ACHN (cell line): ENCODE data around the gene EPHA8.

Experiments used
- DNase-seq: peaks from one replicate; pipeline ENCODE4 v3.0.0-alpha.2; 2015
- in situ Hi-C: cut with HindIII; loops from 2 replicates; pipeline ENCODE4 v1.10.0; 2017; ENCODE audit warnings: low sequenced_read_pairs, low pct_ligation_motif_present, low pct_unique_long_range_greater_than_20kb

Gene EPHA8

GRCh38 chr1:22555371-22555656 lies 8.0 kb upstream of the EPHA8 start:
- DNase-seq = no peak
- in situ Hi-C loops = no loop called here

- in situ Hi-C loops = no loop called here
- no peak for DNase-seq
Measured at GRCh38 chr1:22556391-22557104, 6.7 kb upstream of the EPHA8 start.

GRCh38 chr1:22557341-22557950 lies 5.8 kb upstream of the EPHA8 start:
- in situ Hi-C loops = no loop called here
- DNase-seq = no peak

GRCh38 chr1:22563671-22564602 lies 648 bp downstream of the EPHA8 start:
- in situ Hi-C loops = no loop called here
- DNase-seq = no peak

- no peak for DNase-seq
- in situ Hi-C loops = no loop called here
Measured at GRCh38 chr1:22566161-22566560, 2.9 kb downstream of the EPHA8 start.

GRCh38 chr1:22567197-22567596 lies 3.9 kb downstream of the EPHA8 start:
- in situ Hi-C loops = no loop called here
- DNase-seq = no peak

GRCh38 chr1:22567994-22568393 lies 4.7 kb downstream of the EPHA8 start:
- in situ Hi-C loops = no loop called here
- DNase-seq = no peak

- in situ Hi-C loops = no loop called here
- no peak for DNase-seq
Measured at GRCh38 chr1:22569269-22569668, 6.0 kb downstream of the EPHA8 start.

GRCh38 chr1:22570140-22570909 lies 7.0 kb downstream of the EPHA8 start:
- no peak for DNase-seq
- in situ Hi-C loops = no loop called here

GRCh38 chr1:22572818-22573217 lies 9.5 kb downstream of the EPHA8 start:
- no peak for DNase-seq
- in situ Hi-C loops = no loop called here

GRCh38 chr1:22573237-22573636 lies 9.9 kb downstream of the EPHA8 start:
- DNase-seq = no peak
- in situ Hi-C loops = no loop called here

GRCh38 chr1:22575532-22576149 lies 12.4 kb downstream of the EPHA8 start:
- no peak for DNase-seq
- in situ Hi-C loops = no loop called here

- in situ Hi-C loops = no loop called here
- no peak for DNase-seq
Measured at GRCh38 chr1:22576150-22576544, 12.9 kb downstream of the EPHA8 start.

- in situ Hi-C loops = no loop called here
- no peak for DNase-seq
Measured at GRCh38 chr1:22576617-22577016, 13.3 kb downstream of the EPHA8 start.

- in situ Hi-C loops = no loop called here
- no peak for DNase-seq
Measured at GRCh38 chr1:22578732-22579361, 15.6 kb downstream of the EPHA8 start.

- in situ Hi-C loops = no loop called here
- no peak for DNase-seq
Measured at GRCh38 chr1:22579541-22580155, 16.4 kb downstream of the EPHA8 start.

- no peak for DNase-seq
Measured at GRCh38 chr1:22582661-22583635, 19.7 kb downstream of the EPHA8 start.

More at GRCh38 chr1:22582661-22583635, 19.7 kb downstream of the EPHA8 start:
- in situ Hi-C loops = no loop called here
